Measurements from ENCODE around the gene GGT6.

GGT6 gene

GRCh38 chr17:4519361-4519788 is 41.0 kb downstream of the GGT6 start:
- no peak for DNase-seq

GRCh38 chr17:4518901-4519300 is 41.5 kb downstream of the GGT6 start:
- no peak for DNase-seq

- no peak for DNase-seq
Observed at GRCh38 chr17:4516735-4517134, 43.6 kb downstream of the GGT6 start.

- peak; percentile 61 for DNase-seq
Observed at GRCh38 chr17:4515501-4515900, 44.9 kb downstream of the GGT6 start.

GRCh38 chr17:4514779-4515178 is 45.6 kb downstream of the GGT6 start:
- no peak for DNase-seq

- peak; percentile 22 for DNase-seq
Observed at GRCh38 chr17:4514206-4514605, 46.2 kb downstream of the GGT6 start.

GRCh38 chr17:4513113-4514032 is 47.0 kb downstream of the GGT6 start:
- no peak for DNase-seq

- DNase-seq, result no peak
Observed at GRCh38 chr17:4512156-4513112, 47.9 kb downstream of the GGT6 start.

- no peak for DNase-seq
Observed at GRCh38 chr17:4511199-4511932, 49.0 kb downstream of the GGT6 start.

- DNase-seq, result no peak
Observed at GRCh38 chr17:4510618-4510941, 49.8 kb downstream of the GGT6 start.

- no peak for DNase-seq
Observed at GRCh38 chr17:4509923-4510617, 50.3 kb downstream of the GGT6 start.

- DNase-seq, result no peak
Observed at GRCh38 chr17:4509401-4509800, 51.0 kb downstream of the GGT6 start.

- DNase-seq, result no peak
Observed at GRCh38 chr17:4508207-4508606, 52.2 kb downstream of the GGT6 start.

- no peak for DNase-seq
Observed at GRCh38 chr17:4507361-4508111, 52.8 kb downstream of the GGT6 start.
